ENCODE results near the gene GNE.

GRCh38 chr9:36249189-36249588 is 9.1 kb downstream of the GNE start:
- TF ChIP-seq CTCF (IDR thresholded peaks at IDR 0.05 in 8 of 11, conservative IDR thresholded peaks at IDR 0.05 in 3 of 11) (no peak), POLR2AphosphoS5 (IDR thresholded peaks at IDR 0.05) (no peak), POLR2A (IDR thresholded peaks at IDR 0.05) (no peak)

Data from spleen (tissue), 7 donors.